H1 (cell line): Measurements from ENCODE around the gene LRRC4C. TPM values are rescaled to one million over a fixed set of nuclear protein-coding genes. Genes with fewer than 3 reads are reported as not detected.

Experiments used
- CTCF ChIA-PET: fragments of 300-600 bp; sonication (Branson Sonifier 250); formaldehyde crosslinking; loops from one replicate; lab custom pipeline; 2021; ENCODE audit not compliant: partially characterized antibody; lab: Charles Lee
- POLR2A ChIA-PET: fragments of 300-600 bp; sonication (Branson Sonifier 250); formaldehyde crosslinking; loops from one replicate; lab custom pipeline; 2021; ENCODE audit warnings: inconsistent platforms; ENCODE audit not compliant: partially characterized antibody; lab: Charles Lee
- DNase-seq, 2 experiments: peaks; one replicate each; pipeline versions ENCODE4 v3.0.0 to v3.0.0-alpha.2; 2010 to 2022; ENCODE audit warnings: low spot score in 2 of 2, low read depth in 1 of 2, mixed read lengths in 1 of 2
- FAIRE-seq: peaks from 2 replicates; lab custom pipeline; 2011; peaks lifted over from hg19 to GRCh38; lab: Jason Lieb, UNC
- H2AFZ ChIP-seq: 2 replicates; pipeline ENCODE4 v1.8.1; 2012; ENCODE audit warnings: low read length, inconsistent platforms
- H2AK5ac ChIP-seq: 2 replicates; pipeline ENCODE4 v1.6.1; 2013; ENCODE audit warnings: low read depth, low read length
- H2BK120ac ChIP-seq: replicated peaks from 2 replicates; pipeline ENCODE3; 2013; ENCODE audit warnings: low read depth, low read length, inconsistent platforms
- H2BK12ac ChIP-seq: 2 replicates; pipeline ENCODE4 v1.6.1; 2013; ENCODE audit warnings: low read depth, low read length
- H2BK15ac ChIP-seq: 2 replicates; pipeline ENCODE4 v1.6.1; 2013; ENCODE audit warnings: low read length
- H2BK20ac ChIP-seq: 2 replicates; pipeline ENCODE4 v1.6.1; 2013; ENCODE audit warnings: low read length
- H2BK5ac ChIP-seq: 2 replicates; pipeline ENCODE4 v1.6.1; 2013; ENCODE audit warnings: low read depth, low read length
- H3K14ac ChIP-seq: 2 replicates; pipeline ENCODE4 v1.6.1; 2013; ENCODE audit warnings: inconsistent platforms; ENCODE audit not compliant: insufficient read length
- H3K18ac ChIP-seq: 2 replicates; pipeline ENCODE4 v1.6.1; 2013; ENCODE audit warnings: low read length; ENCODE audit errors: extremely low read depth
- H3K23ac ChIP-seq: 2 replicates; pipeline ENCODE4 v1.6.1; 2013; ENCODE audit warnings: inconsistent platforms; ENCODE audit not compliant: insufficient read length
- H3K23me2 ChIP-seq: 2 replicates; pipeline ENCODE4 v1.6.1; 2013; ENCODE audit warnings: low read depth, low read length
- H3K27ac ChIP-seq: 2 replicates; pipeline ENCODE4 v1.6.1; 2011; ENCODE audit warnings: low read depth, low read length, inconsistent platforms
- H3K27me3 ChIP-seq, 4 experiments: replicated peaks in 1 of 4; 1 replicate in 1 of 4; 2 replicates in 3 of 4; pipeline versions ENCODE4 v1.6.1 to v1.8.1; 2011 to 2013; ENCODE audit warnings: low read length in 3 of 4, mild to moderate bottlenecking in 3 of 4, inconsistent platforms in 2 of 4, mixed read lengths in 2 of 4, moderate library complexity in 1 of 4; ENCODE audit not compliant: control insufficient read depth in 3 of 4, insufficient read depth in 3 of 4; ENCODE audit errors: extremely low read depth in 1 of 4
- H3K36me3 ChIP-seq, 4 experiments: 2 replicates each; pipeline versions ENCODE4 v1.6.1 to v1.8.1; 2011 to 2013; ENCODE audit warnings: mild to moderate bottlenecking in 4 of 4, low read length in 3 of 4, moderate library complexity in 2 of 4, control low read depth in 1 of 4, inconsistent platforms in 1 of 4; ENCODE audit not compliant: insufficient read depth in 4 of 4, control insufficient read depth in 2 of 4
- H3K4ac ChIP-seq: replicated peaks from 2 replicates; pipeline ENCODE3; 2013; ENCODE audit warnings: low read length, low read depth, mixed read lengths, inconsistent platforms; ENCODE audit not compliant: insufficient read length
- H3K4me1 ChIP-seq, 4 experiments: replicated peaks in 1 of 4; 1 replicate in 1 of 4; 2 replicates in 3 of 4; pipeline versions ENCODE4 v1.6.1 to v1.8.1; 2011 to 2013; ENCODE audit warnings: low read length in 3 of 4, inconsistent platforms in 2 of 4, mixed read lengths in 1 of 4; ENCODE audit not compliant: insufficient read depth in 4 of 4, control insufficient read depth in 3 of 4
- H3K4me2 ChIP-seq, 2 experiments: 2 replicates each; pipeline versions ENCODE4 v1.6.1 to v1.8.1; 2011 to 2013; ENCODE audit warnings: low read depth in 2 of 2, low read length in 2 of 2, control low read depth in 1 of 2, inconsistent platforms in 1 of 2, mild to moderate bottlenecking in 1 of 2; ENCODE audit not compliant: insufficient read depth in 1 of 2
- H3K4me3 ChIP-seq, 4 experiments: fragments of 200-600, 300-600 bp in 1 of 4; sonication (generic), shearing (Covaris generic), sonication (Bioruptor Twin) in 1 of 4; 2 replicates each; pipeline versions ENCODE4 v1.5.1 to v1.8.1; 2011 to 2016; ENCODE audit warnings: low read length in 4 of 4, low read depth in 3 of 4, control low read depth in 2 of 4, inconsistent platforms in 2 of 4, mild to moderate bottlenecking in 2 of 4, mixed read lengths in 1 of 4, moderate library complexity in 1 of 4; ENCODE audit not compliant: insufficient read depth in 2 of 4; ENCODE audit errors: extremely low read depth in 1 of 4
- H3K56ac ChIP-seq: replicated peaks from 2 replicates; pipeline ENCODE3; 2013; ENCODE audit warnings: low read depth, mild to moderate bottlenecking, mixed read lengths, low read length, inconsistent platforms; ENCODE audit not compliant: insufficient read length
- H3K79me1 ChIP-seq: 2 replicates; pipeline ENCODE4 v1.6.1; 2013; ENCODE audit warnings: low read depth, low read length, control low read depth
- H3K79me2 ChIP-seq, 2 experiments: 2 replicates each; pipeline versions ENCODE4 v1.6.1 to v1.8.1; 2012 to 2013; ENCODE audit warnings: low read length in 2 of 2, mild to moderate bottlenecking in 2 of 2, inconsistent platforms in 1 of 2; ENCODE audit not compliant: insufficient read depth in 2 of 2, control insufficient read depth in 1 of 2
- H3K9ac ChIP-seq, 4 experiments: replicated peaks in 1 of 4; 1 replicate in 1 of 4; 2 replicates in 3 of 4; pipeline versions ENCODE4 v1.6.1 to v1.8.1; 2011 to 2013; ENCODE audit warnings: low read depth in 3 of 4, low read length in 3 of 4, control low read depth in 2 of 4, mild to moderate bottlenecking in 2 of 4, moderate library complexity in 2 of 4, inconsistent platforms in 1 of 4; ENCODE audit errors: extremely low read depth in 1 of 4
- H3K9me3 ChIP-seq, 2 experiments: 2 replicates each; pipeline versions ENCODE4 v1.6.1 to v1.8.1; 2012 to 2013; ENCODE audit warnings: mild to moderate bottlenecking in 2 of 2, moderate library complexity in 2 of 2, control low read depth in 1 of 2, inconsistent platforms in 1 of 2, low read depth in 1 of 2, low read length in 1 of 2, mixed read lengths in 1 of 2; ENCODE audit not compliant: insufficient read depth in 2 of 2
- H4K20me1 ChIP-seq, 2 experiments: replicated peaks in 1 of 2; 2 replicates each; pipeline versions ENCODE3 to v1.8.1; 2011 to 2013; ENCODE audit warnings: inconsistent platforms in 2 of 2, low read length in 2 of 2, mild to moderate bottlenecking in 1 of 2; ENCODE audit not compliant: insufficient read depth in 2 of 2, control insufficient read depth in 1 of 2
- H4K5ac ChIP-seq: 2 replicates; pipeline ENCODE4 v1.6.1; 2013; ENCODE audit warnings: low read length, low read depth, mixed read lengths, inconsistent platforms; ENCODE audit not compliant: insufficient read length
- H4K8ac ChIP-seq: 2 replicates; pipeline ENCODE4 v1.8.0; 2013; ENCODE audit warnings: mild to moderate bottlenecking, moderate library complexity, low read length, inconsistent platforms; ENCODE audit not compliant: insufficient read depth; ENCODE audit errors: extremely low read depth
- H4K91ac ChIP-seq: replicated peaks from 2 replicates; pipeline ENCODE3; 2013; ENCODE audit warnings: low read length, mixed read lengths, inconsistent platforms; ENCODE audit not compliant: insufficient read length
- CBX5 ChIP-seq: fragments of 300-800, 300-1000 bp; sonication (generic); IDR thresholded peaks from 2 replicates; pipeline ENCODE4 v1.7.1; 2016; ENCODE audit warnings: antibody characterized with exemption, low read length, low read depth
- CHD1 ChIP-seq: IDR thresholded peaks from 2 replicates; pipeline ENCODE4 v1.6.1; 2012; ENCODE audit warnings: low read depth, low read length, improper control_type of control experiment
- CTBP2 ChIP-seq: IDR thresholded peaks from 2 replicates; pipeline ENCODE4 v1.7.0; 2011; ENCODE audit warnings: borderline replicate concordance, mild to moderate bottlenecking, moderate library complexity, mixed read lengths, low read length; ENCODE audit not compliant: insufficient read depth, insufficient read length
- E2F6 ChIP-seq: IDR thresholded peaks from 2 replicates; pipeline ENCODE4 v1.6.1; 2012; ENCODE audit warnings: inconsistent platforms
- EGR1 ChIP-seq: IDR thresholded peaks from 2 replicates; pipeline ENCODE4 v1.6.1; 2011; ENCODE audit warnings: low read depth, low read length, borderline replicate concordance
- EP300 ChIP-seq, 2 experiments: IDR thresholded peaks; 1 replicate in 1 of 2; 2 replicates in 1 of 2; pipeline ENCODE4 v1.6.1; 2011 to 2012; ENCODE audit warnings: low read depth in 2 of 2, low read length in 2 of 2, mild to moderate bottlenecking in 2 of 2, borderline replicate concordance in 1 of 2, inconsistent platforms in 1 of 2, moderate library complexity in 1 of 2
- HDAC6 ChIP-seq: IDR thresholded peaks from one replicate; pipeline ENCODE4 v1.7.1; 2012; ENCODE audit warnings: low read depth, mild to moderate bottlenecking, inconsistent platforms, low read length, moderate library complexity
- KDM5A ChIP-seq: fragments of 200-600 bp; IDR thresholded peaks from 2 replicates; pipeline ENCODE4 v1.7.1; 2012; ENCODE audit warnings: mild to moderate bottlenecking, low read length, inconsistent platforms, mixed read lengths
- PHF8 ChIP-seq: fragments of 200-600 bp; sonication (generic); conservative IDR thresholded peaks from 2 replicates; pipeline ENCODE4 v1.7.1; 2012; ENCODE audit warnings: low read depth, mild to moderate bottlenecking, inconsistent platforms, low read length, moderate library complexity
- RBBP5 ChIP-seq: IDR thresholded peaks from 2 replicates; pipeline ENCODE4 v1.7.1; 2012; ENCODE audit warnings: low read depth, mild to moderate bottlenecking, inconsistent platforms, low read length, moderate library complexity, borderline replicate concordance
- SIN3A ChIP-seq, 2 experiments: IDR thresholded peaks in 1 of 2; conservative IDR thresholded peaks in 1 of 2; 2 replicates each; pipeline ENCODE4 v1.6.1; 2011 to 2012; ENCODE audit warnings: low read length in 2 of 2, improper control_type of control experiment in 1 of 2, low read depth in 1 of 2, mild to moderate bottlenecking in 1 of 2
- SIRT6 ChIP-seq: IDR thresholded peaks from one replicate; pipeline ENCODE4 v1.7.1; 2012; ENCODE audit warnings: low read length, inconsistent platforms
- SP1 ChIP-seq: IDR thresholded peaks from 2 replicates; pipeline ENCODE4 v1.6.1; 2011; ENCODE audit warnings: low read depth, low read length
- SP4 ChIP-seq: IDR thresholded peaks from 2 replicates; pipeline ENCODE4 v1.6.1; 2012; ENCODE audit warnings: low read length, inconsistent platforms
- TEAD4 ChIP-seq: IDR thresholded peaks from 2 replicates; pipeline ENCODE4 v1.6.1; 2012; ENCODE audit warnings: low read depth, low read length, inconsistent platforms, mixed read lengths
- WGBS, 2 experiments: shearing (Covaris generic) in 1 of 2; methylation state at CpG; one replicate each; pipeline versions ENCODE4 v1.1.6 to v1.1.7; 2013 to 2015; ENCODE audit warnings: low lambda C conversion rate in 2 of 2, mixed read lengths in 2 of 2, inconsistent platforms in 1 of 2, low coverage in 1 of 2, missing lambda C conversion rate in 1 of 2; ENCODE audit not compliant: insufficient replicate concordance in 2 of 2, insufficient coverage in 1 of 2, insufficient read length in 1 of 2; ENCODE audit errors: extremely low coverage in 1 of 2, missing lambda C conversion rate in 1 of 2; 5-methylcytosine and 5-hydroxymethylcytosine counted together
- polyA plus RNA-seq, 7 experiments: library from polyadenylated mRNA; depleted of rRNA in 3 of 7; stranded (reverse) in 5 of 7; unstranded in 2 of 7; fragments of >200 nt in 5 of 7; fragments of 200-250 nt in 2 of 7; gene quantifications; 1 replicate in 5 of 7; 2 replicates in 1 of 7; 4 replicates in 1 of 7; pipeline versions ENCODE4 v1.2.1 to v1.2.3, GENCODE V29; 2011 to 2013; ENCODE audit warnings: missing spikeins in 2 of 7, mixed read lengths in 2 of 7
- total RNA-seq: library from RNA; stranded (reverse); fragmentation: NEBNext Ultra II Directional; extraction: Animal tissue kit (Norgen Biotek cat#: 25700); gene quantifications from 2 replicates; pipeline ENCODE4 v1.2.1, GENCODE V29; 2021

The LRRC4C gene
- total and polyA plus RNA-seq, 2 of the 8 experiments (the other 6 are each of a cell fraction or from before 2014, with no cell fraction given), result 0.23 to 2.2 TPM

GRCh38 chr11:40759341-40759740 is 700.1 kb downstream of the LRRC4C start:
- Histone ChIP-seq H3K79me1 (no peaks in the 10 kb centered on the region), H3K23me2 (no peaks in the 10 kb centered on the region), H3K4ac (no peak overlapping the region), H2BK5ac (no peak overlapping the region), H2BK12ac (no peak overlapping the region), H4K91ac (no peak overlapping the region), H3K14ac (no peak overlapping the region), H3K27ac (no peak overlapping the region), H3K79me2 (no peaks in the 10 kb centered on the region), H2AFZ (no peak overlapping the region), H3K23ac (no peak overlapping the region), H3K4me3 (no peak overlapping the region), H3K9me3 (no peaks in the 10 kb centered on the region), H3K36me3 (no peaks in the 10 kb centered on the region), H2AK5ac (no peak overlapping the region), H2BK20ac (no peak overlapping the region), H2BK15ac (no peak overlapping the region), H4K5ac (no peak overlapping the region), H4K8ac (no peak overlapping the region), H3K9ac (no peak overlapping the region), H3K4me1 (no peaks in the 10 kb centered on the region), H4K20me1 (no peaks in the 10 kb centered on the region), H3K27me3 (no peaks in the 10 kb centered on the region), H3K18ac (no peak overlapping the region), H3K56ac (no peak overlapping the region), H2BK120ac (no peak overlapping the region), H3K4me2 (no peak overlapping the region)
- WGBS, 2 experiments, result 90% methylated on average over 3 of the region's 3 CpGs; no CpG with 5 or more reads in 1 of the 2 experiments
- FAIRE-seq (no peak), DNase-seq (no peak)
- ChIA-PET POLR2A (no interaction called here), CTCF (no interaction called here)
- no peak for TF ChIP-seq EGR1
- TF ChIP-seq HDAC6, result no peak
- TF ChIP-seq CHD1, result no peak
- TF ChIP-seq E2F6, result no peak
- TF ChIP-seq SP4, result no peak
- TF ChIP-seq EP300 (IDR thresholded peaks at IDR 0.05; ENCODE audit: borderline replicate concordance in 1 of 2, low read depth in 2 of 2, low read length in 2 of 2), result no peak
- TF ChIP-seq CBX5, result no peak
- TF ChIP-seq RBBP5, result no peak
- no peak for TF ChIP-seq KDM5A
- no peak for TF ChIP-seq CTBP2
- no peak for TF ChIP-seq SP1
- no peak for TF ChIP-seq TEAD4
- TF ChIP-seq SIRT6, result no peak
- TF ChIP-seq SIN3A (conservative IDR thresholded peaks at IDR 0.05 in 1 of 2, IDR thresholded peaks at IDR 0.05 in 1 of 2; ENCODE audit: low read depth in 1 of 2, low read length in 2 of 2), result no peak
- no peak for TF ChIP-seq PHF8
